ENCODE measurements around the gene DNAJC27. TPM values are rescaled to one million over a fixed set of nuclear protein-coding genes. Genes with fewer than 3 reads are reported as not detected.

Gene DNAJC27
- total RNA-seq, 4 donors from 2014 or later, result 3.4 to 19.5 (median 11.2) TPM

DNA sequence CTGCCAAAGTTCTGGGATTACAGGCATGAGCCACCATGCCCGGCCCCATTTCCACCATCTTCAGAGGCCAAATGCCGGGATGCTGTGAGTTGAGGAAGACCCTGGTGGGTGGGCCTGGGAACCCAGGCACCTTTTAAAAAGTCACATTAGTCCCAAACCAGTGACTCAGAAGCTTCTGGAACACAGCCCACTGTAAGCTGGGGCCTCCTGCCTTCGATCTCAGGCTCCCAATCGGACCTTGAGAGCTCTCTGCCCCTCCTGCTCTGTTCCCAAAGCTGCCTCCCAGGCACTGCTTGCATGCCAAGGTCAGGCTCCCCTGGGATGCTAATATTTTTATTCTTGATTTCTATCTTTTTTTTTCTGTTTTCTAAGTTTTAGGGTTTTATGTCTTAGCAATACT, 56.0 kb downstream of the DNAJC27 start:
- WGBS, 2 donors, result 66 to 76% methylated on average over 4 of the region's 4 CpGs
- no peak for DNase-seq (ENCODE audit: low spot score in 2 of 2)
- H3K4me3 ChIP-seq (ENCODE audit: low read depth, poor library complexity, severe bottlenecking), result no peak overlapping the region
- intact Hi-C loops (cut with DNase I; ENCODE audit: low total_unique reads), result no loop called here
- TF ChIP-seq CTCF (IDR thresholded peaks at IDR 0.05) (no peak), POLR2A (IDR thresholded peaks at IDR 0.05) (no peak)

DNA sequence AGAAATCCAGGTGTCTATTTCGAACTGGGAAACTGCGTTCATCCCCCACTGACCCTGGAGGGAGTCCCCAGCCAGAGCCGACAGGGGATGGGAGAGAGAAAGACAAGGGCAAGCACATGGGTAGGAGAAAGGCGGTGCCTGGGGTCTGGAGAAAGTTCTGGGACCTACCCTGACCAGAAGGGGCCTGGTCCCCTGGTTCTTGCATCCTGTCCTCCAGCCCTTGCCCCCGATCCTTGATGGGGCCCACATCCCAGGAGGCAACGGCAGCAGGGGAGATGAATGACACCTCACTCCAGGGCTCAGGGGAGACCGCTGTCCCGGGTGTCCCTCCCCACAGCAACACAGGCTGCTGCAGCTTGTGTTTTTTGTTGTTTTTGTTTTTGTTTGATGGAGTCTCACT, 56.6 kb downstream of the DNAJC27 start:
- intact Hi-C loops (cut with DNase I; ENCODE audit: low total_unique reads), result no loop called here
- WGBS, 2 donors, result 91 to 94% methylated on average over 8 of the region's 8 CpGs
- no peak for DNase-seq (ENCODE audit: low spot score in 2 of 2)
- no peak for TF ChIP-seq CTCF (IDR thresholded peaks at IDR 0.05)
- no peak for TF ChIP-seq POLR2A (IDR thresholded peaks at IDR 0.05)
- H3K4me3 ChIP-seq (ENCODE audit: low read depth, poor library complexity, severe bottlenecking), result no peak overlapping the region

DNA sequence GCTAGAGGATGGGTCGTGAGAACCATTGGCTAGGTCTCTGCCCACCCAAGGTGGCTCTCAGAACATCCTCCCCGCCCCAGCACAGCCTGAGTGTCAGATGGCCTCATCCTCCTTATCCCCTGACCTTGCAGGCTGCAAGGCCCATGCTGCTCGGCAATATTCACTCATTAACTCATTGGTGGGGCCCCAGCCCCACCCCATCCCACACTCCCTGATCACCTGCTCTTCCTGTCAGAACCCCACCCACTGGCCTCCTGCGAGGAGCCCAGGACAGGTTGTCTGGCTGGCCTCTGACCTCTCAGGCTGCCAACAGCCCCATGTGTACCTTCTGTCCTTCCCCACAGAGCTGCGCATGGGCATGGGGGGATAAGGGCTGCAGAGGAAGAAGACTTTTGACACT, 57.0 kb downstream of the DNAJC27 start:
- TF ChIP-seq CTCF (IDR thresholded peaks at IDR 0.05) (no peak), POLR2A (IDR thresholded peaks at IDR 0.05) (no peak)

GRCh38 chr2:24913911-24914310, 57.8 kb downstream of the DNAJC27 start:
- intact Hi-C loops (cut with DNase I; ENCODE audit: low total_unique reads), result no loop called here
- TF ChIP-seq CTCF (IDR thresholded peaks at IDR 0.05), result no peak
- WGBS, 2 donors, result 64 to 66% methylated on average over 9 of the region's 9 CpGs
- H3K4me3 ChIP-seq (ENCODE audit: low read depth, poor library complexity, severe bottlenecking), result no peak overlapping the region
- no peak for DNase-seq (ENCODE audit: low spot score in 2 of 2)

More for the DNA sequence above, 57.0 kb downstream of the DNAJC27 start:
- WGBS, 2 donors, result 81 to 82% methylated on average over 5 of the region's 5 CpGs
- intact Hi-C loops (cut with DNase I; ENCODE audit: low total_unique reads), result no loop called here
- no peak overlapping the region for H3K4me3 ChIP-seq (ENCODE audit: low read depth, poor library complexity, severe bottlenecking)
- DNase-seq (ENCODE audit: low spot score in 2 of 2), result no peak

DNA sequence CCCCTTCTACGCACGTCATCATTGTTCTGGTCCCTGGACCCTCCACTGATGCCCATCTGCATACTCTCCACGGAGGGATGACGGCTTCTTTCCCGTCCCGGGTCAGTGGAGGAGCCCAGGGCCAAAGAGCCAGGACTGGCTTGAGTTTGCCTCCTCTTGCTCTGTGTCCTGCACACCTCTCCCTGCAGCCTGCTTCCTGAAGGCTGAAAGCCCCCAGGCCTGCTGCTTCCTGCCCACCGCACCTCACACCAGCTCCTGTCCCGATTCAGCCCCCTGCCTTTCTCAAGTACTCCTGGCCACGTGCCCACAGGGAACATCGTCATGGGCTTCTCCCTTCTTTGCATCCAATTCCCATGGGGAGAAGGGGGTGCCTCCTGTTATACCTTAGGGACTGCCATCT, 58.8 kb downstream of the DNAJC27 start:
- intact Hi-C loops (cut with DNase I; ENCODE audit: low total_unique reads), result no loop called here
- no peak overlapping the region for H3K4me3 ChIP-seq (ENCODE audit: low read depth, poor library complexity, severe bottlenecking)
- no peak for DNase-seq (ENCODE audit: low spot score in 2 of 2)
- no peak for TF ChIP-seq CTCF (IDR thresholded peaks at IDR 0.05)
- TF ChIP-seq POLR2A (IDR thresholded peaks at IDR 0.05), result no peak
- 82 to 86% methylated on average over 10 of the region's 10 CpGs for WGBS, 2 donors

DNA sequence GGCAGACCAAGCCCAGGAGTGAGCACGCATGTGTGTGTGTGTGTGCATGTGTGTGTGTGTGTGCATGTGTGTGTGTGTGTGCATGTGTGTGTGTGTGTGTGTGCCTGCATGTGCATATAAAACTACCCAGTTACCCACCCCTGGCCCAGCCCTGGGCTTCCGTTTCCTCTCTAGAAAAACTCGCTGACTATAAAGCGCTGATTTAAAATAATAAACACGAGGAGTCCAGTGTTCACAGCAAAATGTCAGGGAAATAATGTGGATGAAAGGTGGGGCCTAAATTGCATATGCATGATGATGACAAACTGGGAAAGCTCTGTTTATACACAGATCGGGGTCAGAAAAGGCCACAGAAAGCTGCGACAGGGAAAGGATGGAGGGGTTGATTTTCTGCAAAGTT, 59.2 kb downstream of the DNAJC27 start:
- WGBS, 2 donors, result 78 to 82% methylated on average over 7 of the region's 7 CpGs
- TF ChIP-seq POLR2A (IDR thresholded peaks at IDR 0.05) (no peak), CTCF (IDR thresholded peaks at IDR 0.05) (no peak)
- DNase-seq (ENCODE audit: low spot score in 2 of 2), result no peak
- H3K4me3 ChIP-seq (ENCODE audit: low read depth, poor library complexity, severe bottlenecking), result no peak overlapping the region
- intact Hi-C loops (cut with DNase I; ENCODE audit: low total_unique reads), result no loop called here
